ENCODE results near the gene B4GALNT3. TPM values are rescaled to one million over a fixed set of nuclear protein-coding genes. Genes with fewer than 3 reads are reported as not detected.

B4GALNT3 gene
- total RNA-seq, 4 donors from 2014 or later, result 0.20 to 1.9 (median 0.82) TPM

DNA sequence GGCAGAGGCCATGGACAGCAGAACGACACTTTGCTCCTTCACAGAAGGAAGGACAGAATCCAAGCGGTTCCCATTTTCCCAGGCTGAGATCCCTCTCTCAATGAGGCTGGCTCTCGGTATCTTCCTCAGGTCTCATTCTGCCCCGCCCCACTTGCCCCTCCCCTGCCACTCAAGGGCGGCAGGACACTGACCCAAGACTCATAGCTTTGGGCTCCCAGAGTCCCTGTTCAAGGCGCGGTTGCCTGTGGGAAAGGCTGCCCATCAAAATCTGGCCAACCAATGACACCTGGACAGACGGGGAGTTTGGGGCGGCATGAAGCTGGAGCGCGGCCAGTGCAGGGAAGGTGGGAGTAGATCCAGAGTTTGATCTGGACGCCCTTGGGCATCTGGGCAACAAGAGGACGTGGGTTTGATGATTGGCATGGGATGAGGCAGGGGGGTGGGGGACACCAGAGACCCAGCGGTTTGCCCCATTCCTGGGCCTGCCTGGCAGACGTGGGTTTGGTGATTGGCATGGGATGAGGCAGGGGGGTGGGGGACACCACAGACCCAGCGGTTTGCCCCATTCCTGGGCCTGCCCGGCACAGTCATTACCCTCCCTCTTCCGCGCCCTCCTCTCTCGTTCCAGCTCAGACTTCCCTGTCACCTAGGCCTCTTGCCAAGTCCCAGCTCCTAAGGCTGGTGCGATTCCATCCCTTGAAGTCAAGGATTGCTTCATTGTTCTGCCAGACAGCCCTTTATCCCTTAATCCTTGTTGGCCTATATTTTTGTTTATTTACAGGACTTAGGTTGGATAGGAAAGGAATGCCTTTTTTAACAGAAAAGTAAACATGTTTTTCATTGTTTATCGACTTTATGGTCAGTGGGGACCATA is 111.4 kb downstream of the B4GALNT3 start:
- peaks cover 25 to 29% of the 10 kb centered on the region in 2 donors for H3K4me1 ChIP-seq
- H3K27me3 ChIP-seq, result no peaks in the 10 kb centered on the region
- TF ChIP-seq POLR2A (IDR thresholded peaks at IDR 0.05) (no peak), CTCF (IDR thresholded peaks at IDR 0.05 in 4 of 5, conservative IDR thresholded peaks at IDR 0.05 in 1 of 5) (no peak)
- peak overlapping the region; percentile 86 to 95 (median 92) for H3K27ac ChIP-seq
- H3K9me3 ChIP-seq, result no peaks in the 10 kb centered on the region
- peak overlapping the region; percentile 63 to 74 (median 71) for H3K4me3 ChIP-seq
- peak; percentile 80 to 93 for DNase-seq
- ATAC-seq, result peak; percentile 71
- no peaks in the 10 kb centered on the region for H3K36me3 ChIP-seq
- in situ Hi-C loops (cut with MboI; ENCODE audit: low sequenced_read_pairs in 4 of 4), result loop anchor here (5.0 to 25.0 kb wide), 8 partner anchors 74 to 1041 kb away; partner anchors contain the start of gene FBXL14 (in 3 of the 4)
- intact Hi-C loops (cut with DNase I; ENCODE audit: low total_unique reads), result loop anchor here (1.0 to 5.0 kb wide), 4 partner anchors 80 to 1036 kb away; partner anchors contain the start of gene RAD52

- peak overlapping the region; percentile 86 to 95 (median 92) for H3K27ac ChIP-seq
- no peaks in the 10 kb centered on the region for H3K36me3 ChIP-seq
- H3K27me3 ChIP-seq, result no peaks in the 10 kb centered on the region
- peak in 1 of 5 experiments; percentile 8 for TF ChIP-seq CTCF (IDR thresholded peaks at IDR 0.05 in 4 of 5, conservative IDR thresholded peaks at IDR 0.05 in 1 of 5)
- no peak for TF ChIP-seq POLR2A (IDR thresholded peaks at IDR 0.05)
- ATAC-seq (peak; percentile 23 to 31), DNase-seq (peak; percentile 65 to 88)
- in situ Hi-C loops (cut with MboI; ENCODE audit: low sequenced_read_pairs in 4 of 4) (loop anchor here (5.0 to 25.0 kb wide), 8 partner anchors 73 to 1040 kb away; partner anchors contain the start of gene FBXL14 (in 3 of the 4)), intact Hi-C loops (cut with DNase I; ENCODE audit: low total_unique reads) (loop anchor here (2.0 to 5.0 kb wide), 2 partner anchors 79 to 1035 kb away; no protein-coding TSS in a partner anchor)
- peak overlapping the region; percentile 63 to 74 (median 71) for H3K4me3 ChIP-seq
- peaks cover 32 to 35% of the 10 kb centered on the region in 2 donors for H3K4me1 ChIP-seq
- H3K9me3 ChIP-seq, result no peaks in the 10 kb centered on the region
Observed at GRCh38 chr12:571795-572531, 112.2 kb downstream of the B4GALNT3 start.

- DNase-seq, result no peak
Observed at GRCh38 chr12:572532-572899, 112.8 kb downstream of the B4GALNT3 start.

More at GRCh38 chr12:572532-572899, 112.8 kb downstream of the B4GALNT3 start:
- H3K27me3 ChIP-seq, result no peaks in the 10 kb centered on the region
- no peak overlapping the region for H3K4me3 ChIP-seq
- TF ChIP-seq POLR2A (IDR thresholded peaks at IDR 0.05), result no peak
- no peak for TF ChIP-seq CTCF (IDR thresholded peaks at IDR 0.05 in 4 of 5, conservative IDR thresholded peaks at IDR 0.05 in 1 of 5)
- no peak for ATAC-seq
- peak overlapping the region; percentile 86 to 95 (median 92) for H3K27ac ChIP-seq
- peaks cover 32 to 35% of the 10 kb centered on the region in 2 donors for H3K4me1 ChIP-seq
- in situ Hi-C loops (cut with MboI; ENCODE audit: low sequenced_read_pairs in 4 of 4) (loop anchor here (5.0 to 25.0 kb wide), 8 partner anchors 72 to 1040 kb away; partner anchors contain the start of gene FBXL14 (in 3 of the 4)), intact Hi-C loops (cut with DNase I; ENCODE audit: low total_unique reads) (loop anchor here (5.0 kb wide), 1 partner anchor 1035 kb away; no protein-coding TSS in a partner anchor)
- no peaks in the 10 kb centered on the region for H3K9me3 ChIP-seq
- H3K36me3 ChIP-seq, result no peaks in the 10 kb centered on the region

Measured in gastrocnemius medialis (tissue), 4 donors.